GM12872 (cell line): ENCODE measurements around the gene UPK1A.

ENCODE experiments used
- TF ChIP-seq, protein P1 (sequence below): IDR thresholded peaks from 3 replicates; pipeline ENCODE4 v1.5.1; 2011; ENCODE audit warnings: low read depth, mild to moderate bottlenecking, low read length, moderate library complexity; ENCODE audit not compliant: insufficient read depth

UPK1A gene

GRCh38 chr19:35710784-35711723 is 44.7 kb downstream of the UPK1A start:
- TF ChIP-seq, protein P1, sequence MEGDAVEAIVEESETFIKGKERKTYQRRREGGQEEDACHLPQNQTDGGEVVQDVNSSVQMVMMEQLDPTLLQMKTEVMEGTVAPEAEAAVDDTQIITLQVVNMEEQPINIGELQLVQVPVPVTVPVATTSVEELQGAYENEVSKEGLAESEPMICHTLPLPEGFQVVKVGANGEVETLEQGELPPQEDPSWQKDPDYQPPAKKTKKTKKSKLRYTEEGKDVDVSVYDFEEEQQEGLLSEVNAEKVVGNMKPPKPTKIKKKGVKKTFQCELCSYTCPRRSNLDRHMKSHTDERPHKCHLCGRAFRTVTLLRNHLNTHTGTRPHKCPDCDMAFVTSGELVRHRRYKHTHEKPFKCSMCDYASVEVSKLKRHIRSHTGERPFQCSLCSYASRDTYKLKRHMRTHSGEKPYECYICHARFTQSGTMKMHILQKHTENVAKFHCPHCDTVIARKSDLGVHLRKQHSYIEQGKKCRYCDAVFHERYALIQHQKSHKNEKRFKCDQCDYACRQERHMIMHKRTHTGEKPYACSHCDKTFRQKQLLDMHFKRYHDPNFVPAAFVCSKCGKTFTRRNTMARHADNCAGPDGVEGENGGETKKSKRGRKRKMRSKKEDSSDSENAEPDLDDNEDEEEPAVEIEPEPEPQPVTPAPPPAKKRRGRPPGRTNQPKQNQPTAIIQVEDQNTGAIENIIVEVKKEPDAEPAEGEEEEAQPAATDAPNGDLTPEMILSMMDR, result no peak

DNA sequence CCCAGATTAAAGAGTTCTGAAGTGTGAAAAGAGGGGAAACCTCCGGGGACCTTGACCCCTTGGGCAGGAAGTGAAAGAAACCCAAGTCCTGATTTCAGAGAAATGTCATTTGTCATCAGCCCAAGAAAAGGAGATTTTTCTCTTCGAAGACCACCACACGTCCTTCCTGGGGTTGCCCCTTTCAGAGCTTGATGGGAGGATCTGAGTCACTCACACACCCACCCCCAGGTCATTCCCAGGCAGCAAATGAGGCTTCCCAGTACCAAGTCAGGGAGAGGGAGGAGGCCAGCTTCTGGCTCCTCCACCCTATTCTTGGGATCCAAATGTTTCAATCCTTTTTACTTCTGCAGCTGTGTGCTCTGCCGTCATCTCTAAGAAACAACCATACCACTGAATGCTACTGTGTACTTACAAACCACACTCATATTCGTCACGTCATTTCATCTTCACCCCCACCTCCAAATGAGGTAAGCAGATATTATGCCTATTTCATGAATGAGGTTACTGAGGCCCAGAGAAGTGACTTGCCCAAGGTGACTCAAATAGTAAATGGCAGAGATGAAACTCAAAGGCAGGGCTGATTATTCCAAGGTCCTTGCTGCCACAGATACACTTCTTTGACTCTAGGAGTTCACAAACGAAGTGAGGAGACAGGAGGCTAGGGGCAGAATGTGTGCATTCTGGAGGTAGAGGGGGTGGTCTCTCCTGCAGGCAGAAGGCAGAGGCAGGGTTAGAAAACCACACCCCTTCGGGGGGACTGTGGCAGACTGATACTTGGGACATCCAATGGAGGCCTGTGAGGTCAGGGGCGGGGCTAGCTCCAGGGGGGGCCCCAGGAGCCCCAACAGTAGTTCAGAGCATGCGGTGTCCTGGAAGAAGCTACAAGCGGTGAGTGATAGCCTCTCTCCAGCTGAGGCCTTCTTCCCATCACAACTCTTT is 46.5 kb downstream of the UPK1A start:
- TF ChIP-seq, protein P1, result no peak

- TF ChIP-seq, protein P1, result no peak
These were observed 47.2 kb downstream of the UPK1A start for GRCh38 chr19:35713506-35713850.

DNA sequence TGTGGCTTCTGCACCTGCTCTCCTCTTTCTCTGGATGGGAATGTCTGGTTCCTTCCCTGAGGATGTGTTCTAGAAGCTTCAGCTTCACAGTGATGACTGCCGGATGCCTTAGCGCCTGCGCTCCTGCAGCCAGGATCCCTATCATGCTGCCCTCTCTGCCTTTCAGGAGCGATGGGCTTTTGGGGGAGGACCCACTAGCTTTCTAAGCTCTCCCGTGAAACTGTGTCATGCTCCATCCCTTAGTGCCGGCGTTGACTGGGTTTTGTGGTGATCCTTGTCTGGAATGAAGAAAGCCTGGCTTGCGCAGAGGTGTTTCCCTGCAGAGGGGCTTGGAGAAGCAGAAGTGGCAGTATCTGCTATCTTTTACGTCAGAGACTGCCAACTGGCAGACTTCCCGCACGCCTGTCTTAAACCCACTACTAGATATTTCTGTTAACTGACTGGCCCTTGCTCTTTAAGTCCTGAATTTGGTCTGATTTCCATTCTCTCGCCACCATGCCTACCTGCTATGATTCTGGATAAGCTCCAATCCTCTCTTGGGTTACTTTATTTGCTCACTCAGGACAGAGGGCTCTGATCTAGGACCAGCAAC is 47.7 kb downstream of the UPK1A start:
- TF ChIP-seq, protein P1, result no peak

DNA sequence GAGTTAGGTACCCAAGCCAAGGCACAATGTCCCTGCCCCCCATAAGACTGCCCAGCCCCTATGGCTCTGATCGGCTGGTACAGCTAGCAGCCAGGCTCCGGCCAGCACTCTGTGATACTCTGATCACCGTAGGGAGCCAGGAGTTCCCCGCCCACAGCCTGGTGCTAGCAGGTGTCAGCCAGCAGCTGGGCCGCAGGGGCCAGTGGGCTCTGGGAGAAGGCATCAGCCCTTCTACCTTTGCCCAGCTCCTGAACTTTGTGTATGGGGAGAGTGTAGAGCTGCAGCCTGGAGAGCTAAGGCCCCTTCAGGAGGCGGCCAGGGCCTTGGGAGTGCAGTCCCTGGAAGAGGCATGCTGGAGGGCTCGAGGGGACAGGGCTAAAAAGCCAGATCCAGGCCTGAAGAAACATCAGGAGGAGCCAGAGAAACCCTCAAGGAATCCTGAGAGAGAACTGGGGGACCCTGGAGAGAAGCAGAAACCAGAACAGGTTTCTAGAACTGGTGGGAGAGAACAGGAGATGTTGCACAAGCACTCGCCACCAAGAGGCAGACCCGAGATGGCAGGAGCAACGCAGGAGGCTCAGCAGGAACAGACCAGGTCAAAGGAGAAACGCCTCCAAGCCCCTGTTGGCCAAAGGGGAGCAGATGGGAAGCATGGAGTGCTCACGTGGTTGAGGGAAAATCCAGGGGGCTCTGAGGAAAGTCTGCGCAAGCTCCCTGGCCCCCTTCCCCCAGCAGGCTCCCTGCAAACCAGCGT is 48.5 kb downstream of the UPK1A start:
- TF ChIP-seq, protein P1, result peak; percentile 69

DNA sequence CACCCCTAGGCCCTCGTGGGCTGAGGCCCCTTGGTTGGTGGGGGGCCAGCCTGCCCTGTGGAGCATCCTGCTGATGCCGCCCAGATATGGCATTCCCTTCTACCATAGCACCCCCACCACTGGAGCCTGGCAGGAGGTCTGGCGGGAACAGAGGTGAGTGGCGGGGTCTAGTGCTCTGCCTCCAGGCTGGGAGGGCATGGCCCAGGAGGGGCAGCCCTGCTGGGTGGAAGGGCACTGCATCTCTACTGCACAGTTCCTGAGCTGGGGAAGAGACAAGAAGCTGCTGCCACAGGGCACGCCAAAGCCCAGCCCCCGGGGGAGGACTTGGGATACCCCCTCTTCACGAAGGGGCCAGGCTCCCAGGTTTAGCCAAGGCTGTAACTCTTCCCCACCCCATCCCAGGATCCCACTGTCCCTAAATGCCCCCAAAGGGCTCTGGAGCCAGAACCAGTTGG is 49.1 kb downstream of the UPK1A start:
- TF ChIP-seq, protein P1, result no peak
